ENCODE results near the gene PDZRN3. TPM values are rescaled to one million over a fixed set of nuclear protein-coding genes. Genes with fewer than 3 reads are reported as not detected.

Gene PDZRN3
- total RNA-seq, 2 experiments from 2014 or later = not detected

GRCh38 chr3:73446467-73447110, 178.2 kb downstream of the PDZRN3 start:
- ChIA-PET CTCF (no interaction called here), POLR2A (no interaction called here)
- Mint-ChIP-seq H3K27me3 (no peaks in the 10 kb centered on the region), H3K4me1 (ENCODE audit: low read depth) (no peaks in the 10 kb centered on the region), H3K4me3 (no peak overlapping the region), H3K9me3 (no peaks in the 10 kb centered on the region), H3K36me3 (no peaks in the 10 kb centered on the region), H3K27ac (no peak overlapping the region)
- no peak for DNase-seq
- intact Hi-C loops (cut with micrococcal nuclease) = no loop called here

- intact Hi-C loops (cut with micrococcal nuclease) = no loop called here
- no peak for DNase-seq
- POLR2A ChIA-PET = no interaction called here
- Mint-ChIP-seq H3K27ac (no peak overlapping the region), H3K27me3 (no peaks in the 10 kb centered on the region), H3K4me1 (ENCODE audit: low read depth) (no peaks in the 10 kb centered on the region), H3K36me3 (no peaks in the 10 kb centered on the region), H3K4me3 (no peak overlapping the region), H3K9me3 (no peaks in the 10 kb centered on the region)
- CTCF ChIA-PET = no interaction called here
Measured at GRCh38 chr3:73442886-73443285, 181.9 kb downstream of the PDZRN3 start.

GRCh38 chr3:73442152-73442551, 182.6 kb downstream of the PDZRN3 start:
- H3K4me3 Mint-ChIP-seq = no peak overlapping the region

DNA sequence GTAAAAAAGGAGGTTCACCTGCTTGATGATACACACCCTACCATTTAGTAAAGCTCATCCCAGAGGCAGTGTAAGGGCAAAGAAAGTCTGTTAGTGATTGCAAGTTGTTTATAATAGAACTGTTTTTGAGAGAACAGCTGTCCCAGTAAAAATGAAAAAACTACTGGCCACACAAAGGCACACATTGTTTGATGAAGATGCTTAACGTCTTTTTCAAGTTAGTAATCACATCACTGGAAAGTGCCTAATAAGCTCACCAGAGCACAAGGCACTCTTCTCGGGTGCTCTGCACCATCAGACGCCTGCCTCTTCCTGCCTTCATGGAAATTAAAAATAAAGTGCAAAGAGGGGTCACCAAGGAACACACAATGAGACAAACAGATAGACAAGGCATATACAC, 186.9 kb downstream of the PDZRN3 start:
- DNase-seq = no peak
- Mint-ChIP-seq H3K9me3 (no peaks in the 10 kb centered on the region), H3K4me1 (ENCODE audit: low read depth) (no peaks in the 10 kb centered on the region), H3K27ac (no peak overlapping the region), H3K36me3 (no peaks in the 10 kb centered on the region), H3K27me3 (peaks cover 1% of the 10 kb centered on the region), H3K4me3 (no peak overlapping the region)
- intact Hi-C loops (cut with micrococcal nuclease) = no loop called here
- ChIA-PET POLR2A (interaction anchor here (0.5 kb wide), 1 partner anchor 597 kb away, joined by 3 read pairs; no protein-coding TSS in a partner anchor), CTCF (no interaction called here)

More at GRCh38 chr3:73442152-73442551, 182.6 kb downstream of the PDZRN3 start:
- Mint-ChIP-seq H3K27me3 (no peaks in the 10 kb centered on the region), H3K36me3 (no peaks in the 10 kb centered on the region), H3K9me3 (no peaks in the 10 kb centered on the region), H3K4me1 (ENCODE audit: low read depth) (no peaks in the 10 kb centered on the region), H3K27ac (no peak overlapping the region)
- CTCF ChIA-PET = no interaction called here
- intact Hi-C loops (cut with micrococcal nuclease) = no loop called here
- no peak for DNase-seq
- POLR2A ChIA-PET = no interaction called here

GRCh38 chr3:73435055-73435454, 189.7 kb downstream of the PDZRN3 start:
- Mint-ChIP-seq H3K27ac (no peak overlapping the region), H3K4me1 (ENCODE audit: low read depth) (no peaks in the 10 kb centered on the region), H3K27me3 (peaks cover 1% of the 10 kb centered on the region), H3K4me3 (no peak overlapping the region), H3K9me3 (no peaks in the 10 kb centered on the region), H3K36me3 (no peaks in the 10 kb centered on the region)
- ChIA-PET POLR2A (no interaction called here), CTCF (no interaction called here)
- no peak for DNase-seq
- intact Hi-C loops (cut with micrococcal nuclease) = no loop called here

DNA sequence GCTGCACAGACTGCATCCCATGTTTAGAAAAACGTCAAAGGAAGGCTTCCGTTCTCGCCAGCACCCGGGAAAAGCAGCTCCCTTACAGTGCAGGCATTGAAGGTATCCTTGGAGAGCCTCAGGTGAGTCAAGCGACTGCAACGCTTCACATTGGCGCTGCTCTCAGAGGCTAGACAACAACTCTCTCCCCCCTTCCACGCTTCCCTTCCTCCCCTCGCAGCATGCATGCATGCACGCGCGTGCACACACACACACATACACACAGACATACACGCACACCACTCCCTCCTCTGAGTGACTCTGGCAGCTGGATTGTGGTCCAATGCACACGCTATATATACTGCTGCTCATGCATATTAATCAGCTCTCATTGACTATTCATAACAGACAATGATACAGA, 191.1 kb downstream of the PDZRN3 start:
- H3K27me3 Mint-ChIP-seq = peaks cover 1% of the 10 kb centered on the region
- POLR2A ChIA-PET = no interaction called here
- H3K4me3 Mint-ChIP-seq = no peak overlapping the region
- no peaks in the 10 kb centered on the region for H3K9me3 Mint-ChIP-seq
- CTCF ChIA-PET = interaction anchor here (1.0 to 1.5 kb wide), 2 partner anchors 69 to 333 kb away, joined by 4 read pairs; no protein-coding TSS in a partner anchor
- no peaks in the 10 kb centered on the region for H3K36me3 Mint-ChIP-seq
- no peaks in the 10 kb centered on the region for H3K4me1 Mint-ChIP-seq (ENCODE audit: low read depth)
- intact Hi-C loops (cut with micrococcal nuclease) = no loop called here
- DNase-seq = no peak
- no peak overlapping the region for H3K27ac Mint-ChIP-seq

DNA sequence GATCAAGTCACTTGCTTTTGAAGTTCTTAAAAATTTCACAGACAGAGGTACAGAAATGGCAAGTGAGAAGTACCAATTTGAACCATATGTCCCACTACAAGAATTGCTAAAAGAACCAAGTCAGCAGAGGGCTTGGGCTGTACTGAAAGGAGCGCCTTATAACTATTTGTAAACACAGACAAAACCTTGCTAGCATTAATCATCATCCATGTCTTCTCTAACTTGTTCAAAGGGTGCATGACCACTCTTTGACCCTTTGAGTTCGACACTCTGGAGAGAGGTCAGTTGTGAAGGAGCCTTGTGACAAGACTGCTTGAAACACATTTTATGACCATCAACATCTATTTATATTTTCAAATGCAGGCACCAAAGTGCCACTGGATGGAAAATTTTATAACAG, 191.7 kb downstream of the PDZRN3 start:
- Mint-ChIP-seq H3K4me3 (no peak overlapping the region), H3K27me3 (peaks cover 1% of the 10 kb centered on the region), H3K4me1 (ENCODE audit: low read depth) (no peaks in the 10 kb centered on the region), H3K36me3 (no peaks in the 10 kb centered on the region), H3K9me3 (no peaks in the 10 kb centered on the region), H3K27ac (no peak overlapping the region)
- ChIA-PET CTCF (interaction anchor here (0.8 to 1.5 kb wide), 2 partner anchors 12 to 69 kb away, joined by 3 to 4 read pairs; no protein-coding TSS in a partner anchor), POLR2A (no interaction called here)
- intact Hi-C loops (cut with micrococcal nuclease) = no loop called here
- no peak for DNase-seq

DNA sequence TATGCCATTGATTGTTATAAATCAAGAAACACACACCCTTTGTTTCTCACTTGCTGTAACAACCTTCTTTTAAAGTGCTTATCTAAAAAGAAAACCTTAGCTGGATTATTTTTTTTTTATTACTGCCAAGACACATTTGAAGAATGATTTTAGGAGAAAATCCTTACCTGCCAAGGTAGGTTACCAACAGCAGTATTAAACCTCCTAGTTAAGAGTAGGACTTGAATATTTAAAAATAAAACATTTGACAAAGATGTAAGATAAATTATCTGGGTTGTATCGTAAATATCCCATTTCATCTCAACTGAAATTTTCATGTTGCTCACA, 192.1 kb downstream of the PDZRN3 start:
- H3K36me3 Mint-ChIP-seq = no peaks in the 10 kb centered on the region

GRCh38 chr3:73432023-73432705, 192.6 kb downstream of the PDZRN3 start:
- peaks cover 1% of the 10 kb centered on the region for H3K27me3 Mint-ChIP-seq
- no peak overlapping the region for H3K4me3 Mint-ChIP-seq
- ChIA-PET CTCF (interaction anchor here (0.8 kb wide), 1 partner anchor 12 kb away, joined by 3 read pairs; no protein-coding TSS in a partner anchor), POLR2A (no interaction called here)
- H3K4me1 Mint-ChIP-seq (ENCODE audit: low read depth) = no peaks in the 10 kb centered on the region
- H3K27ac Mint-ChIP-seq = no peak overlapping the region
- H3K9me3 Mint-ChIP-seq = no peaks in the 10 kb centered on the region
- intact Hi-C loops (cut with micrococcal nuclease) = loop anchor here (1.0 kb wide), 2 partner anchors 70 to 331 kb away; no protein-coding TSS in a partner anchor
- no peaks in the 10 kb centered on the region for H3K36me3 Mint-ChIP-seq
- no peak for DNase-seq

More for the DNA sequence above, 192.1 kb downstream of the PDZRN3 start:
- no peak for DNase-seq
- Mint-ChIP-seq H3K9me3 (no peaks in the 10 kb centered on the region), H3K27me3 (peaks cover 1% of the 10 kb centered on the region), H3K4me3 (no peak overlapping the region), H3K27ac (no peak overlapping the region), H3K4me1 (ENCODE audit: low read depth) (no peaks in the 10 kb centered on the region)
- POLR2A ChIA-PET = no interaction called here
- CTCF ChIA-PET = interaction anchor here (0.8 kb wide), 1 partner anchor 12 kb away, joined by 3 read pairs; no protein-coding TSS in a partner anchor
- intact Hi-C loops (cut with micrococcal nuclease) = loop anchor here (1.0 kb wide), 2 partner anchors 70 to 331 kb away; no protein-coding TSS in a partner anchor

GRCh38 chr3:73431183-73431900, 193.4 kb downstream of the PDZRN3 start:
- Mint-ChIP-seq H3K4me3 (no peak overlapping the region), H3K9me3 (no peaks in the 10 kb centered on the region), H3K36me3 (no peaks in the 10 kb centered on the region), H3K4me1 (ENCODE audit: low read depth) (no peaks in the 10 kb centered on the region), H3K27me3 (peaks cover 1% of the 10 kb centered on the region), H3K27ac (no peak overlapping the region)
- ChIA-PET POLR2A (no interaction called here), CTCF (no interaction called here)
- intact Hi-C loops (cut with micrococcal nuclease) = no loop called here
- DNase-seq = no peak

- no peak overlapping the region for H3K4me3 Mint-ChIP-seq
- H3K4me1 Mint-ChIP-seq (ENCODE audit: low read depth) = no peaks in the 10 kb centered on the region
- no peak for DNase-seq
- H3K27ac Mint-ChIP-seq = no peak overlapping the region
- intact Hi-C loops (cut with micrococcal nuclease) = no loop called here
- H3K9me3 Mint-ChIP-seq = no peaks in the 10 kb centered on the region
- no peaks in the 10 kb centered on the region for H3K36me3 Mint-ChIP-seq
- CTCF ChIA-PET = no interaction called here
- no peaks in the 10 kb centered on the region for H3K27me3 Mint-ChIP-seq
- POLR2A ChIA-PET = no interaction called here
Measured at GRCh38 chr3:73427048-73427706, 197.6 kb downstream of the PDZRN3 start.

GRCh38 chr3:73426606-73427005, 198.1 kb downstream of the PDZRN3 start:
- no peak for DNase-seq
- CTCF ChIA-PET = no interaction called here
- Mint-ChIP-seq H3K4me3 (no peak overlapping the region), H3K36me3 (no peaks in the 10 kb centered on the region), H3K27ac (no peak overlapping the region), H3K9me3 (no peaks in the 10 kb centered on the region), H3K27me3 (no peaks in the 10 kb centered on the region), H3K4me1 (ENCODE audit: low read depth) (no peaks in the 10 kb centered on the region)
- POLR2A ChIA-PET = no interaction called here
- intact Hi-C loops (cut with micrococcal nuclease) = no loop called here
